GM21390 (cell line): Measurements from ENCODE around the gene VAMP2.

Experiments used
- ATAC-seq: cut with Tn5 transposase; IDR thresholded peaks from one replicate; pipeline ENCODE4 v1.9.1; 2021; ENCODE audit not compliant: unreplicated experiment

Gene VAMP2

DNA sequence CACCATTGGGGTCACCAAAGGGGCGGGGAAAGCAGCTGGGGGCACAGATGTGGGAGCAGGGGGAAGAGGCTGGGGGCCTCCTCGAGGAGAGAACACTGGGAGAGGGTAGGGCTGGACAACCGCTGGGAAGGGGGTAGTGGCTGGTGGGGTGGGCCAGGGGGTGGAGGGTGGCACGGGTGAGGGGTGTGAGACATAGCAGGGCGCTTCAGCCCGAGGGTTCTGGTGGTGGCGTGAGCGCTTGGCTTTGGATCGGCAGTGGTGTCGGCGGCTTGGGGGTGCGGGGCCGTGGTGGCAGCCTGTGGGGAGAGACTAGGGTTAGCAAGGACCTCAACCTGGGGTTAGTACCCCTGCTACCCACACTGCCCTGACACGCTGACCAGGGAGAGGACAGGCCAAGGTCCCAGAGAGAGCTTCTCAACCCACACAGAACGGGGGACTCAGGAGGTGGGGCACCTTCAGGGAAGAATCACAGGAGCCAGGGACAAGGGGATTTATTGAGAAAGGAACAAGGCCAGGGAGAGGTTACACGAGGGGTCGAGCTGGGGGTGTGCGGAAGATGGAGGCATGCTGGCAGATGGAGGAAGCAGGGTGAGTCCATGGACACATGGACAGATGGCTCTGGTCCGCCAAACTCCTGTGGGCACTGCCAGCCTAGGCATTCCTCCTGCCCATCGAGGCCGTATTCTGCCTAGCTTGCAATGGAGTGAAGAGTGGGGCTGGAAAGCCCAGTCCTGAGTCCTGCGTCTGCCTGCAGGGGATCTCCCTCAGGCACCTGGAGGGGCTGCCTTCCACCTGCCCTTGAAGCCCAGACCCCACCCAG lies 19.0 kb downstream of the VAMP2 start:
- ATAC-seq: no peak

DNA sequence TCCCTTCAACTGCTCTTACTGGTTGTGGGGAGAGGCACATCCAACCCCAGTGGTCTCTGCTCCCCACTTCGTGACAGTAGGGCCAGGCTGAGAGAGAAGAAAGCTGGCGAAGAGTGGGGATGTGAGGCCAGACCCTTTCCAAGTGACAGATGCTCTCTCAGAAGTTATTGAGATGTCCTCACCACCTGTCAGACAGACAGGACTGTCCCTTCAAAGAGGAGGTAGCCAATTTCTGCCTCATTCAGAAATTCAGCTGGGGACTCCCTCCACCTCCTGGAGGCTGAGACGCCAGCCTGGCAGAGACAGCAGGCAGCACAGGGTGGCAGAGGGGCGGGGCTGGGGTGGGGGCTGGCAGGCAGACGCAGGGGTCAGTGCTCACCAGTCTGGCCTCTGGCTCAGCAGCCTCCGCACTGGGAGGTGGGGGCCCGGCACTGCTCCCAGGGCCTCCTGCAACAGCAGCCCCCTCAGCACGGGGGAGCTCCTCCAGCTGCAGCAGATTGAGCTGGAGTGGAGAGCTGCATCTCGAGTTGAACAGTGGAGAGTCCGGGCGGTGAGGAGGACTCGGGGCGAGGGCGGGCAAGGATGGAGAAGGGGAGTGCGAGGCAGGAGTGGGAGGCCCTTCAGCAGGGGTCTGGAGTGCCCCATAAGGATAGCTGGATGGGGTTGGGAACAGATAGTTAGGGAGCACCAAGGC lies 19.7 kb downstream of the VAMP2 start:
- no peak for ATAC-seq

- no peak for ATAC-seq
These were observed 20.4 kb downstream of the VAMP2 start for GRCh38 chr17:8142158-8142886.

DNA sequence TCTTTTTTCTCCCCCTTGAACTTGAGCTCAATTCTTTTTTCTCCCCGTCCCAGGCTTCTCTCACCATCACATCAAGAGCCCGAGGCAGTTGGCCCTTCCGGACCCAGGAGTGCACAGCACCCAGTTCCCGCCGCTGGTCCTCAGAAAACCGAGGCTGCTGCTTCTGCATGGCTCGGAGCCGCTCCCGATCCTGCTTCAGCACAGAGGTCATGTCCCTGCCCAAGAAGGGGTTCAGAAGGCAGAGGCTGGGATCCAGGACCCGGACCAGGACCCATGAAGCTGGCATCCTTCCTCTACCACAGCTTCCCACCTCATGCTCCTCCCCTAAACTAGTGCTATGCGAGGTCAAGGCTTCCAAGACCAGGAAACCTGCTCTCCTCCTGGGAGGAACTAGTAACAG lies 21.0 kb downstream of the VAMP2 start:
- ATAC-seq: no peak

DNA sequence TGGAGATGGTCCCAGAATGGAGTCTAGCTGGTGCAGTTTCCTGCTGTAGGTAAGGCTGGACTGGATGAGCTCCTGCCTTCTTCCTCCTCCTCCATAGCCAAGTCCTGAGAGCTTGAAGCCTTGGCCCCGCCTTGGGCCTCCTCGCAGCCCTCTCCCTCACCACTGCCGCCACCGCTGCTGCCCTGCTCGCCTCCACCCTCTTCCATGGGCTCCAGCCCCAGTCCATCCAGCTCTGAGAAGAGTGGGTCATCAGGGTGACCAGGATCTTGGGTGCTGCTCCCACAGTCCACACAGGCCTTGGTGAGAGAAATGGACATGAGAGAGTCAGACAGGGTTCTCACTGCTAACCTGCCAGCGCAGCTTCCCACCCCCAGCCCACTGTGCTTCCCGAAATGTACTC lies 21.7 kb downstream of the VAMP2 start:
- ATAC-seq: no peak

DNA sequence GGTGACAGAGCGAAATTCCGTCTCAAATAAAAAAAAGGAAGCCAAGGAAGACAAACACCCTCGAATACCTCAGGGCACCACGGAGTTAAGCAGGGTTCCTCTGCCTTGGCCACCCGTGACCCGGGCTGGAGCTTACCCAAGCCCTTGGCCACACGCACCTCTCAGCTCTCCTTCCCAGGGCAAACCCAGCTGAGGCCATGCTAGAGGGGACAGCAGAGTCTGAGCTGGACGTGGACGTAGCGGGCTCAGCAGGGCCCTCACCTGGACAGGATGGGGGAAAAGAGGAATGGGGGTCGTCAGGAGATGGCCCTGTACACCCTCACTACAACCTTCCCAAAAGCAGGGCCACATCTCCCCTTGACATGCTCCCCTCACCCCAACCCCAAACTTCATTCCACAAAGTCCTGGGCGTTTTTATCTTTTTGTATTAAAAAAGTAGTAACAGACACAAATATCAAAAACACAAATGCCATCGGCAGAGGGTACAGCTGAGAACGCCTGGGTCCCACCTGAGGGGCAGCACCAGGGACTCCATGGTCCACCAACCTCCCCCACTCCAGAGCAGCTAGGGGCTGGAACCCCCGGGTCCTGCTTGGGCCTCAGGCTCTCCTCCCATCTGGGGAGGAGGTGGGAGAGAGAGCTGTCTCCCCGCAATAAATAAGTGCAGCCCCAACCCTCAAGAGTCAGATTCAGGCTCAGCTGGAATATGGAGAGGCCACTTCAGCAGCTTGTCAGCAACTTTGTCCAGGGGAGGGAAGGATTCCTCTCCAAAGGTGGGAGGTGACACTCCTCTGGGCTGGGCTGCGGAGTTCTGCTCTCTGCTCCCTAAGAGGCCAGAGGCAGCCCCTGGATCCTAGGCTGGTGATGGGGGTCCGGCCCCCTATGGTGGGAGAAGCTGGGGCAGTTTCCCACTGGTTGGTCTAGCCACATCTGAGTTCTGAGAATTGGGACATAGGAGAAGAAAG lies 22.4 kb downstream of the VAMP2 start:
- ATAC-seq: no peak

DNA sequence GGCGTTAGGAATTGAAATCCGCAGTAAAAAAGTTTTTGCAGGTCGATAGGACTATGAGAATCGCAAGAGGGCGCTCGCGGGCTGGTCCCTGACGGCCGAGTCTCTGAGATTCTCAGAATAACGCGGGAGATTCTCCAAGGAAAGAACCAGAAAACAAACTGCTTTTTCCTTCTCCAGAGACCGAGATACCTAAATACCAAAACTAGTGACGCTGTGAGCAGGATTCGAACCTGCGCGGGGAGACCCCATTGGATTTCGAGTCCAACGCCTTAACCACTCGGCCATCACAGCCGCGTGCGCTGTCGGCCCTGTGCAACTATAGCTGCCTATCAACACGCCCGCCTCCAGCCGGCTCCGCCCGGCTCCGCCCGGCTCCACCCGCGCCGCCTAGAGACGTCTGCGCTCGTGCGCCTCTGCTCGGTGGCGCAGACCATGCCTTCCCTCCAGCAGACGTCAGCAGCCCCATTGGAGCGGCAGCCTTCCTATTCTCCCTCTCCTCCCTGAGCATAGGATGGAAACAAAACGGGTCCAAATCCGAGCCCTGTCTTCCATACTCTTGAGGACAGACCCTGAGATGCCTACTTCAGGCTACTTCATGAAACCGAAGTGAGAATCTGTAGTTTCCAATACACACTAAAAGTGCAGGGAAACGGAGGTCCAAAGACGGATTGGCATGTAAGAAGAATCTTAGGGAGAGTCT lies 23.9 kb downstream of the VAMP2 start:
- ATAC-seq: peak; percentile 76

GRCh38 chr17:8138374-8138671 lies 24.4 kb downstream of the VAMP2 start:
- ATAC-seq: no peak

DNA sequence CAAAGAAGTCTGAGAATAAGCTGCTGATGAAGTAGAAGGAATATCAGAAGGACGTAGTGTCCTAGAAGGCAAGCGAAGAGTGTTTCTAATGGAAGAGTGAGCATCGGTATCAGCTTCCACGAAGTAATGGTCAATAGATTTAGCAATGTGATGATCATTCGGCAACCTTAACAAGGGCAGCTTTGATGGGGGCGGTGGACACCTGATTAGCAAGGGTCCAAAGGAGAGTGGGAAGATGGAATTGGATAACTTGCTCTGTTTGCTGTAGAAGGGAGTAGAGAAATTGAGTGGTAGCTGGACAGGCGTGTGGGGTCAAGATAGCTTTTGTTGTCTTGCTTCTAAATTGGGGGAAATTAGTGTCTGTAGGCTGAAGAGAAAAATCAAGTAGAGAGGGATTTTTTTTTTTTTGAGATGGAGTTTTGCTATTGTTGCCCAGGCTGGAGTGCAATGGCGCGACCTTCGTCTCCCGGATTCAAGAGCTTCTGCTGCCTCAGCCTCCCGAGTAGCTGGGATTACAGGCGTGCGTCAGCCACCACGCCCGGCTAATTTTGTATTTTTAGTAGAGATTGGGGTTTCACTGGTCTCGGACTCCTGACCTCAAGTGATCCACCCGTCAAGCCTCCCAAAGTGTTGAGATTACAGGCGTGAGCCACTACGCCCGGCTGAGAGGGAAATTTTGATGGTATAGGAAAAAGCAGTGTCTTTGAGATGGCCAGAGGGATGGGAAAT lies 24.9 kb downstream of the VAMP2 start:
- ATAC-seq: no peak

DNA sequence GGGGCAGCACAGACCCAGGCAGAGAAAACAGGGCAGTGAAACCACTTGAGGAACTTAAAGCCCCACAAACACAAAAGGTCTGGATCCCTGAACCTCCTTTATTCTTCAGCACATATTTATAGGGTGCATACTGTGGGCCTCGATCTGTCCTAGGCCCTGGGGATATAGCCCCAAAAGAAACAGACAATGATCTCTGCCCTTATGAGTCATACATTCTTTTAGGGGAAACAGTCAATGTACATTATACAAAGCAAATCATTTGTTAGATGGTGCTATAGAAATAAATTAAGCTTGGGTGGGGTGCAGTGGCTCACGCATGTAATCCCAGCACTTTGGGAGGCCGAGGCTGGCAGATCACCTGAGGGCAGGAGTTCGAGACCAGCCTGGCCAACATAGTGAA lies 28.8 kb downstream of the VAMP2 start:
- ATAC-seq: no peak

GRCh38 chr17:8133399-8133798 lies 29.3 kb downstream of the VAMP2 start:
- no peak for ATAC-seq

DNA sequence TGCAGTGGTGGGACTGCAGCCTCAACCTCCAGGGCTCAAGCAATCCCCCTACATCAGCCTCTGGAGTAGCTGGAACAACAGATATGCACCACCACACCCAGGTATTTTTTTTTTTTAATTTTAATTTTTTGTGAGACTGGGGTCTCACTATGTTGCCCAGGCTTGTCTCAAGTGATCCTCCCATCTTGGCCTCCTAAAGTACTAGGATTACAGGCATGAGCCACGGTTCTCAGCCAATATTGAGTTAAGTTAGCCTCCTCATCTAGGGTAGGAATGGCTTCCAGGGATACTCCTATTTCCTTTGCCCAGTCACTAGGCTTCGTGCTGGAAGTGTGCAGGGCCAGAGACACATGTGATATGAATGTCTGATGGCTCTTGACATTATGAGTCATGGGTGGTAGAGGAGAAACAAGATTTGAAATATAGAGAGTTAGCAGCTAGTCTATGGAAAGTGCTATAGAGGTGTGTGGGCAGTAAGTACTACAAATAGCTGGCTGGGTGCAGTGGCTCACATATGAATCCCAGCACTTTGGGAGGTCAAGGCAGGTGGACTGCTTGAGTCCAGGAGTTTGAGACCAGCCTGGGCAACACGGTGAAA lies 30.8 kb downstream of the VAMP2 start:
- no peak for ATAC-seq

- no peak for ATAC-seq
These were observed 34.5 kb downstream of the VAMP2 start for GRCh38 chr17:8128125-8128784.

- ATAC-seq: peak; percentile 39
These were observed 36.2 kb downstream of the VAMP2 start for GRCh38 chr17:8126491-8127066.

DNA sequence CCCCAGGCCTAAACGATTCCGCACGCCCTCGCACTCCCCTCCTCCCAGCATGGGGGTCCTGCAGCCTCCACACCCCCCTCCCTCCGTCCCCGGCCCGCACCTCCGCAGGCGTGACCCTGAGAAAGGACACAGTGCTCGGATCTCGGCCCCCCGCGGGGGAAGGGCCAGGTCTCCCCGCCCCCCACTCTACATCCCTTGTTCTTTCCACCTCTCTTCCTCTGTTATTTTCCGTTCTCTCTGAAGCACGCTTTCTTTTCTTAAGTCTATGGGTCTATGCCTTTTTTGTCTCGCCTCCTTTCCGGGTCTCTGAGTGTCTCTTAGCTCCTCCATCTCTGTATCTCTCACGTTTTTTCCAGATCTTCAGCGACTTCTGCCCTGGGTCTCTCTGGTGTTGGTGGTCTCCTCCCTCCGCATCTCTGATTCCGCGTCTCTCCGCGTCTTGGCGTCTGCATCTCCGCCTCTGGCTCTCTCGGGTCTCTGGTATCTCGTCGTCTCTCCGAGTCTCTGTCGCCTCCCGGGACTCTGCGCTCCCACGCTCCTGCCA lies 36.7 kb downstream of the VAMP2 start:
- peak; percentile 4 for ATAC-seq

DNA sequence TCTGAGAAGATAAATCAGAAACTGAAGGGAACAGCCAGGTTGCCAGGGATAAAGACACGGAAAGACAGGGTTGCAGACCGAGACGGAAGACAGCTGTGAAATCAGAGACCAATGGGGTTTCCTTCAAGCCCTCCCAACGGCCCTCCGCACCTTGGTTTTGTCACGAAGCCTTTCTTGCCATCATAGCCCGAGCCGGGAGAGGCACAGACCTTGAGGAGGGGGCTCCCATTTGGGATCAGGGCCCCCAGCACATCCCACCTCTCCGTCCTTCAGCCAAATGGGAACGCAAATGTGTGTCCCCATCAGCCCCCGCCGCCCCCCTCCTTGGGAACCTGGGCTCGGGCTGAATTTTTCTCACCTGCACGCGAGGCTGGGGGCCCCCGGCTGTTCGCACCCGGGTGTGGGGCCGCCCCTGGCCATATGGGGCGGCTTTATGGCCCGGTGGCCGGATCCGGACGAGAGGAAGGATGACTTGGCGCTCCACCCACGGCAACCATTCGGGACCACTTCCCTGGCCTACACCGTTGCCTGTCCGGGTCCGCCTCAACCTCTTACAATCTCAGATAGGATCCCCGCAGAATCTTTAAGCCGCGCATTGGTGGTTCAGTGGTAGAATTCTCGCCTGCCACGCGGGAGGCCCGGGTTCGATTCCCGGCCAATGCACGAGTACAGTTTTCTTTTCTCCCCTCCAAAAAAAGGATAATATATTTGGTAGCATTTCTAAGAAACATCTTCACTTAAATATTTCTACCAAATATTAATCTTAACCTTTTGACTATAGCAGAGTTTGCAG lies 37.4 kb downstream of the VAMP2 start:
- no peak for ATAC-seq
